Osteoblast (primary cell): Measurements from ENCODE around the gene EYS. TPM values are rescaled to one million over a fixed set of nuclear protein-coding genes. Genes with fewer than 3 reads are reported as not detected.
A peak's percentile ranks its signal among the peaks of the same experiment; 100 is the strongest.

Experiments used
- DNase-seq: peaks from one replicate; pipeline ENCODE4 v3.0.0; 2011; ENCODE audit warnings: low spot score, mixed read lengths; ENCODE audit not compliant: insufficient read length; ENCODE audit errors: missing footprints
- H2AFZ ChIP-seq: 2 replicates; pipeline ENCODE4 v1.6.0; 2011; ENCODE audit warnings: mild to moderate bottlenecking, low read length
- H3K27ac ChIP-seq: 2 replicates; pipeline ENCODE4 v1.5.1; 2011; ENCODE audit warnings: mild to moderate bottlenecking, low read depth, low read length, moderate library complexity
- H3K27me3 ChIP-seq: 2 replicates; pipeline ENCODE4 v1.6.0; 2012; ENCODE audit warnings: mild to moderate bottlenecking, control low read depth, inconsistent platforms, low read length, moderate library complexity; ENCODE audit not compliant: insufficient read depth
- H3K36me3 ChIP-seq: 2 replicates; pipeline ENCODE4 v1.5.1; 2011; ENCODE audit warnings: mild to moderate bottlenecking, low read length, control low read depth, moderate library complexity; ENCODE audit not compliant: insufficient read depth
- H3K4me1 ChIP-seq: 2 replicates; pipeline ENCODE4 v1.5.1; 2011; ENCODE audit warnings: mild to moderate bottlenecking, low read length, control low read depth, moderate library complexity; ENCODE audit not compliant: insufficient read depth
- H3K4me2 ChIP-seq: 2 replicates; pipeline ENCODE4 v1.6.0; 2011; ENCODE audit warnings: mild to moderate bottlenecking, low read length; ENCODE audit not compliant: insufficient read depth
- H3K4me3 ChIP-seq: fragments of 200-600 bp; sonication (generic); 3 replicates; pipeline ENCODE4 v1.5.1; 2012; ENCODE audit warnings: mild to moderate bottlenecking, low read length, inconsistent platforms; ENCODE audit not compliant: insufficient read depth
- H3K79me2 ChIP-seq: 2 replicates; pipeline ENCODE4 v1.6.0; 2012; ENCODE audit warnings: mild to moderate bottlenecking, low read length, control low read depth, inconsistent platforms; ENCODE audit not compliant: insufficient read depth
- H3K9me3 ChIP-seq: 2 replicates; pipeline ENCODE4 v1.5.1; 2011; ENCODE audit warnings: low read depth, low read length, control low read depth
- H4K20me1 ChIP-seq: 2 replicates; pipeline ENCODE4 v1.6.0; 2012; ENCODE audit warnings: mild to moderate bottlenecking, low read length, control low read depth; ENCODE audit not compliant: insufficient read depth
- CTCF ChIP-seq: IDR thresholded peaks from 2 replicates; pipeline ENCODE4 v1.5.1; 2011; ENCODE audit warnings: mild to moderate bottlenecking, low read depth, low read length, moderate library complexity; ENCODE audit errors: extremely low read depth
- total RNA-seq: library from RNA; depleted of rRNA; stranded (reverse); fragments of >200 nt; gene quantifications from 2 replicates; pipeline ENCODE4 v1.2.3, GENCODE V29; 2012

EYS gene
- total RNA-seq, 1 donor, result under 0.01 TPM

- Histone ChIP-seq H3K4me2 (no peak overlapping the region), H4K20me1 (no peaks in the 10 kb centered on the region), H3K36me3 (no peaks in the 10 kb centered on the region), H3K27ac (no peak overlapping the region), H3K79me2 (no peaks in the 10 kb centered on the region), H3K9me3 (peaks cover 5% of the 10 kb centered on the region), H3K4me3 (no peak overlapping the region), H3K27me3 (no peaks in the 10 kb centered on the region), H3K4me1 (no peaks in the 10 kb centered on the region), H2AFZ (no peak overlapping the region)
- no peak for DNase-seq
- TF ChIP-seq CTCF, result no peak
Measured at GRCh38 chr6:64724091-64724490, 982.9 kb downstream of the EYS start.

- H3K27me3 ChIP-seq, result no peaks in the 10 kb centered on the region
- H2AFZ ChIP-seq, result no peak overlapping the region
- H3K4me3 ChIP-seq, result no peak overlapping the region
- H3K27ac ChIP-seq, result no peak overlapping the region
- no peak overlapping the region for H3K4me2 ChIP-seq
- H3K9me3 ChIP-seq, result peaks cover 2% of the 10 kb centered on the region
- no peaks in the 10 kb centered on the region for H3K36me3 ChIP-seq
- H3K79me2 ChIP-seq, result no peaks in the 10 kb centered on the region
- no peaks in the 10 kb centered on the region for H3K4me1 ChIP-seq
- DNase-seq, result no peak
- H4K20me1 ChIP-seq, result no peaks in the 10 kb centered on the region
- no peak for TF ChIP-seq CTCF
Measured at GRCh38 chr6:64723327-64724058, 983.5 kb downstream of the EYS start.

DNA sequence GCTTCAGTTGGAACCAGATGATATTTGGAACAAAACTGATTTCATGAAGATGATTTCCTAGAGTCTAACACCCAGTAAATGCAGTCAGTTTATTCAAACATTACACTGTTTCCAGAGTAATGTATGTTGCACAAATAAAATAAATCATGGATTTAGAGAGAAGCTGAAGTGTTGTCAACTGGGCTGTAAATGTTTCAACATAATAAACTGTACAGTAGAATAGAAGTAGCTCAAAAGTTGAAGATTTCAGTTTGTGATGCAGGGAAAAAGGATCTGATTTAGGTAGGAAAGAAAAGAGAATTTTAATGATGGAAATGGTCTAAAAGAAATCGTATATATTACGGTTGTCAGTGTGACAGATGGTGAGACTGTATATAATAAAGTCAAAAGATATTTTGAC is 985.2 kb downstream of the EYS start:
- Histone ChIP-seq H3K27ac (no peak overlapping the region), H3K36me3 (no peaks in the 10 kb centered on the region), H3K4me2 (no peak overlapping the region), H2AFZ (no peak overlapping the region), H3K27me3 (no peaks in the 10 kb centered on the region), H4K20me1 (no peaks in the 10 kb centered on the region), H3K4me3 (no peak overlapping the region), H3K79me2 (no peaks in the 10 kb centered on the region), H3K9me3 (peaks cover 2% of the 10 kb centered on the region), H3K4me1 (no peaks in the 10 kb centered on the region)
- no peak for TF ChIP-seq CTCF
- peak; percentile 3 for DNase-seq

DNA sequence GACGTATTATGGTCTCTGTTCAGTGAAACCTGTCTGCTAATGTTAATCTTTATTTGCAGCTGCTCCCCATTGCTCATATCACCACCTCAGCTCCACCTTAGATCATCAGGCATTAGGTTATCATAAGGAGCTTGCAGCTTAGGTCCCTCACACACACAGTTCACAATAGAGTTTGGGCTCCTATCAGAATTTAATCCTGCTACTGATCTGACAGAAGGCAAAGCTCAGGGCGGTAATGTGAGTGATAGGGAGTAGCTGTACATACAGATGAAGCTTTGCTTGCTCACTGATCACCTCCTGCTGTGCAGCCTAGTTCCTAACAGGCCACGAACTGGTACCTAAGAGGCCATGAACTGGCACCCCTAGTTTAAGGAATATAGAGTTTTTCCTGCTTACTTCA is 989.7 kb downstream of the EYS start:
- no peak overlapping the region for H3K4me2 ChIP-seq
- no peaks in the 10 kb centered on the region for H3K27me3 ChIP-seq
- H2AFZ ChIP-seq, result no peak overlapping the region

More for the DNA sequence above, 989.7 kb downstream of the EYS start:
- H3K4me3 ChIP-seq, result no peak overlapping the region
- no peaks in the 10 kb centered on the region for H4K20me1 ChIP-seq
- no peak for TF ChIP-seq CTCF
- H3K27ac ChIP-seq, result no peak overlapping the region
- H3K9me3 ChIP-seq, result no peaks in the 10 kb centered on the region
- H3K79me2 ChIP-seq, result no peaks in the 10 kb centered on the region
- no peaks in the 10 kb centered on the region for H3K36me3 ChIP-seq
- H3K4me1 ChIP-seq, result no peaks in the 10 kb centered on the region
- no peak for DNase-seq
